Measurements from ENCODE around the gene CA5A. TPM values are rescaled to one million over a fixed set of nuclear protein-coding genes. Genes with fewer than 3 reads are reported as not detected.
"Not testable (repeated sequence)": the region's sequence is repeated elsewhere in the genome, so short reads cannot be mapped to it uniquely, and the experiment has no call there.

Gene CA5A
- total RNA-seq, 2 experiments from 2014 or later = not detected

DNA sequence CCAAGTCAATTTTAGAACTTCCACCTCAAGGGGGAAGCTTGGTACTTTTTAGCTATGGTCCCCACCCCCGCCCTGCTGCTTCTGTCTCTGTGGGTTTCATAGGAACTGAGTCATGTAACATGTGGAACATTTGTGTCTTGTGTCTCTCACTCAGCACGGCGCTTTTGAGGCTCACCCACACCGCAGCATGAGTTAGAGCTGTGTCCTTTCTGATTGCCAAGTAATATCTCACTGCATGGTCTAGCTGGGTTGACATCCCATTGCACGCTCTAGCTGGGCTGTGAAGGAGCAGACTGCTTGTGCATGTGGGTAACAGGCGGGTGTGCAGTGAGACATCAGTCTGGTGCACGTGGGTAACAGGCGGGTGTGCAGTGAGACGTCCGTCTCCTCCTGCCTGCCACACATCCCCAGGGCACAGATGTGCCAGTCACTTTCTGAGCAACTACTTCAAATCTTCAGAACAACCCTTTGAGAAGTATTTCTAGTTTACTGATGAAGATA is 40.6 kb downstream of the CA5A start:
- Histone ChIP-seq H3K36me3 (ENCODE audit: insufficient read depth, low read length) (no peaks in the 10 kb centered on the region), H3K4me3 (ENCODE audit: low read length) (no peak overlapping the region), H3K27me3 (ENCODE audit: control insufficient read depth in 1 of 2, insufficient read depth in 2 of 2, low read length in 2 of 2) (no peaks in the 10 kb centered on the region), H3K9me3 (ENCODE audit: control insufficient read depth in 1 of 2, insufficient read depth in 1 of 2, low read length in 2 of 2) (no peaks in the 10 kb centered on the region), H3K27ac (ENCODE audit: low read depth in 1 of 2, low read length in 2 of 2) (peak overlapping the region in 1 of 2 donors; percentile 52), H3K4me1 (ENCODE audit: insufficient read depth, low read length) (peaks cover 33% of the 10 kb centered on the region)
- ATAC-seq (ENCODE audit: poor library complexity) (peak; percentile 73), DNase-seq (peak in 13 of 14 experiments; percentile 32 to 83 (median 60))
- intact Hi-C loops (cut with DNase I, micrococcal nuclease) = no loop called here
- no peaks in the 10 kb centered on the region for H3K27me3 Mint-ChIP-seq
- peaks cover 33% of the 10 kb centered on the region for H3K4me1 Mint-ChIP-seq (ENCODE audit: low read depth)
- no peaks in the 10 kb centered on the region for H3K36me3 Mint-ChIP-seq (ENCODE audit: low read depth)
- H3K4me3 Mint-ChIP-seq = peak overlapping the region; percentile 68
- H3K27ac Mint-ChIP-seq = peak overlapping the region; percentile 85
- no peaks in the 10 kb centered on the region for H3K9me3 Mint-ChIP-seq
- ChIA-PET CTCF (interaction anchor here (0.6 to 1.6 kb wide), 6 partner anchors 14 to 131 kb away, joined by 3 to 8 read pairs (median 4); no protein-coding TSS in a partner anchor), POLR2A (interaction anchor here (1.3 to 2.0 kb wide), 2 partner anchors 24 to 116 kb away, joined by 4 to 8 read pairs; no protein-coding TSS in a partner anchor)
- TF ChIP-seq, protein P1, sequence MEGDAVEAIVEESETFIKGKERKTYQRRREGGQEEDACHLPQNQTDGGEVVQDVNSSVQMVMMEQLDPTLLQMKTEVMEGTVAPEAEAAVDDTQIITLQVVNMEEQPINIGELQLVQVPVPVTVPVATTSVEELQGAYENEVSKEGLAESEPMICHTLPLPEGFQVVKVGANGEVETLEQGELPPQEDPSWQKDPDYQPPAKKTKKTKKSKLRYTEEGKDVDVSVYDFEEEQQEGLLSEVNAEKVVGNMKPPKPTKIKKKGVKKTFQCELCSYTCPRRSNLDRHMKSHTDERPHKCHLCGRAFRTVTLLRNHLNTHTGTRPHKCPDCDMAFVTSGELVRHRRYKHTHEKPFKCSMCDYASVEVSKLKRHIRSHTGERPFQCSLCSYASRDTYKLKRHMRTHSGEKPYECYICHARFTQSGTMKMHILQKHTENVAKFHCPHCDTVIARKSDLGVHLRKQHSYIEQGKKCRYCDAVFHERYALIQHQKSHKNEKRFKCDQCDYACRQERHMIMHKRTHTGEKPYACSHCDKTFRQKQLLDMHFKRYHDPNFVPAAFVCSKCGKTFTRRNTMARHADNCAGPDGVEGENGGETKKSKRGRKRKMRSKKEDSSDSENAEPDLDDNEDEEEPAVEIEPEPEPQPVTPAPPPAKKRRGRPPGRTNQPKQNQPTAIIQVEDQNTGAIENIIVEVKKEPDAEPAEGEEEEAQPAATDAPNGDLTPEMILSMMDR (IDR thresholded peaks at IDR 0.05) = no peak

DNA sequence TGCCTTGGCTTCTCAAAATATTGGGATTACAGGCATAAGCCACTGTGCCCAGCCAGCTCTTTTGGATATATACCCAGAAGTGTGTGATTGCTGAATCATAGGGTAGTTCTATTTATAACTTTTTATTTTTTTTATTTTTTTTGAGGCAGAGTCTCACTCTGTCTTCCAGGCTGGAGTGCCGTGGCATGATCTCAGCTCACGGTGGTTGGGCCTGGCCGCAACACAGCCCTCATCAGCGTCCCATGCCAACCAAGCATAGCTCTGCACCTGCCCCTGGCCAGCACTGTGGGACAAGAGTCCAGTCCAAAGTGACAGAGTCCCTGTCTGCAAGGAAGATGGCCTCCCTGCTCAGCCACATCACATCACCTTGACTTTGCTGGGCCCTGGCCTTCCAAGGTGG is 42.3 kb downstream of the CA5A start:
- H3K9me3 Mint-ChIP-seq; H3K4me3 Mint-ChIP-seq; H3K9me3 ChIP-seq (ENCODE audit: control insufficient read depth in 1 of 2, insufficient read depth in 1 of 2, low read length in 2 of 2); H3K27me3 ChIP-seq (ENCODE audit: control insufficient read depth in 1 of 2, insufficient read depth in 2 of 2, low read length in 2 of 2); DNase-seq; H3K36me3 Mint-ChIP-seq (ENCODE audit: low read depth); H3K4me3 ChIP-seq (ENCODE audit: low read length); H3K27ac ChIP-seq (ENCODE audit: low read depth in 1 of 2, low read length in 2 of 2); intact Hi-C loops (cut with DNase I, micrococcal nuclease); H3K27ac Mint-ChIP-seq; H3K36me3 ChIP-seq (ENCODE audit: insufficient read depth, low read length); H3K27me3 Mint-ChIP-seq; ATAC-seq (ENCODE audit: poor library complexity): not testable (repeated sequence)
- H3K4me1 Mint-ChIP-seq (ENCODE audit: low read depth) = peaks cover 33% of the 10 kb centered on the region
- peaks cover 33% of the 10 kb centered on the region for H3K4me1 ChIP-seq (ENCODE audit: insufficient read depth, low read length)
- ChIA-PET POLR2A (interaction anchor here (2.0 kb wide), 1 partner anchor 115 kb away, joined by 8 read pairs; no protein-coding TSS in a partner anchor), CTCF (interaction anchor here (1.2 kb wide), 1 partner anchor 115 kb away, joined by 3 read pairs; no protein-coding TSS in a partner anchor)

DNA sequence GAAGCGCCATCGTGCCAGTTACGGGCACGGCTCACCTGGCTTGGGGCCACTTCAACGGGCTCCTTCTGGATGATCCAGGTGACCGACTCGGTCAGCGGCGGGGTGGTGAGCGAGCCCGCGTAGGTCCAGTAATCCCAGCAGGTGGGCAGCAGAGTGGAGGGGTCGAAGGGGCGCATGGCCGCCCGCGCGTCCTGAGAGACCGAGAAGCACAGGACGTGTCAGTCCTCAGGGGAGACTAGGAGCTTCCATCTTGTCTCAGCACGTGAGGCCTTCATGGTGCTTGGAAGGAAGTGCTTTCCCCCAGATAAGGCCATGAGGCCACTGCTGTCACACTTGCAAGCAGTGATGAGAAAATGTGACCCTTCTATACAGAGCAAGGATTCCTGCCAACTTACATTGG is 44.6 kb downstream of the CA5A start:
- H3K36me3 Mint-ChIP-seq (ENCODE audit: low read depth) = no peaks in the 10 kb centered on the region
- peaks cover 0 to 4% of the 10 kb centered on the region in 2 experiments for H3K9me3 ChIP-seq (ENCODE audit: control insufficient read depth in 1 of 2, insufficient read depth in 1 of 2, low read length in 2 of 2)
- H3K4me3 ChIP-seq (ENCODE audit: low read length) = no peak overlapping the region
- no peak overlapping the region for H3K4me3 Mint-ChIP-seq
- CTCF ChIA-PET = interaction anchor here (1.1 kb wide), 1 partner anchor 113 kb away, joined by 3 read pairs; no protein-coding TSS in a partner anchor
- H3K27me3 ChIP-seq (ENCODE audit: control insufficient read depth in 1 of 2, insufficient read depth in 2 of 2, low read length in 2 of 2) = no peaks in the 10 kb centered on the region
- no peak overlapping the region for H3K27ac Mint-ChIP-seq
- TF ChIP-seq, protein P1 (IDR thresholded peaks at IDR 0.05) = no peak
- H3K4me1 Mint-ChIP-seq (ENCODE audit: low read depth) = peaks cover 17% of the 10 kb centered on the region
- no peaks in the 10 kb centered on the region for H3K9me3 Mint-ChIP-seq
- H3K4me1 ChIP-seq (ENCODE audit: insufficient read depth, low read length) = peaks cover 15% of the 10 kb centered on the region
- no peak for DNase-seq
- no peak for ATAC-seq (ENCODE audit: poor library complexity)
- no peaks in the 10 kb centered on the region for H3K36me3 ChIP-seq (ENCODE audit: insufficient read depth, low read length)
- intact Hi-C loops (cut with DNase I, micrococcal nuclease) = no loop called here
- H3K27me3 Mint-ChIP-seq = no peaks in the 10 kb centered on the region
- POLR2A ChIA-PET = no interaction called here
- H3K27ac ChIP-seq (ENCODE audit: low read depth in 1 of 2, low read length in 2 of 2) = no peak overlapping the region

DNA sequence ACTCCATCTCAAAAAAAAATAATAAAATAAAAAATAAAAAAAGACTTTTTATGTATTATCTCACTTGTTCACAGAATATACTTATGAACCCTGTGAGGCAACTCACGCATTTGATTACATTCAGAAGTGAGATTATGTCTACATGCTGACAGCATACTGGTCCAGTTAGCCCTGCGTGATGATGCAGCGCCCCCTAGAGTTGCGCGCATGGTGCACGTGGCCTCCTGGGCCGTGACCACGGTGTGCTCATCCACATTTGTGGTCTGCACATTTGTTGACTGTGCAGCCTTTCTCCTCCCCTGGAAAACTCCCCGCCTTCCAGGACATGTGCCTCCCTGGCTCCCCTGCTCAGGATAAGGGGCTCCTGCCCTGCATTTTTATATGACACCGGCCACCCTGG is 46.6 kb downstream of the CA5A start:
- DNase-seq = peak in 1 of 14 experiments; percentile 25
- not testable (repeated sequence) for ATAC-seq (ENCODE audit: poor library complexity); H3K4me3 ChIP-seq (ENCODE audit: low read length)

DNA sequence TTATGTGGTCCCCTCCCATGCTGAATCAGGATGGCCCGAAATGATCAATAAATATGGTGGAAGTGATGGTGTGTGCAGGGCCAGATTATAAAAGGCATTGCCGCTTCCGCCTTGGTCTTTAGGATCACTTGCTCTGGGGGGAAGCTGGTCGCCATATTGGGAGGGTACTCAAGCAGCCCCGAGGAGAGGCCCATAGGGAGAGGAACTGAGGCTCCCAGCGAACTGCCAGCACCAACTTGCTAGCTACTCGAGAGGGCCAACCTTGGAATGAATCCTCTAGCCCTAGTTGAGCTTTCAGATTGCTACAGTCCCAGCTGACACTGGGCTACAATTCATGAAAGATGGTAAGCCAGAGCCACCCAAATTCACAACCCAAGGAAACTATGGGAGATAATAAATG is 48.0 kb downstream of the CA5A start:
- H3K27ac ChIP-seq (ENCODE audit: low read depth in 1 of 2, low read length in 2 of 2); H3K4me3 ChIP-seq (ENCODE audit: low read length); H3K9me3 Mint-ChIP-seq; intact Hi-C loops (cut with DNase I, micrococcal nuclease); CTCF ChIA-PET; H3K36me3 ChIP-seq (ENCODE audit: insufficient read depth, low read length); H3K27ac Mint-ChIP-seq; POLR2A ChIA-PET; H3K4me1 ChIP-seq (ENCODE audit: insufficient read depth, low read length); H3K36me3 Mint-ChIP-seq (ENCODE audit: low read depth); H3K4me3 Mint-ChIP-seq; H3K27me3 Mint-ChIP-seq; ATAC-seq (ENCODE audit: poor library complexity); DNase-seq; H3K9me3 ChIP-seq (ENCODE audit: control insufficient read depth in 1 of 2, insufficient read depth in 1 of 2, low read length in 2 of 2); H3K4me1 Mint-ChIP-seq (ENCODE audit: low read depth); H3K27me3 ChIP-seq (ENCODE audit: control insufficient read depth in 1 of 2, insufficient read depth in 2 of 2, low read length in 2 of 2): not testable (repeated sequence)

More for the DNA sequence above, 46.6 kb downstream of the CA5A start:
- H3K4me1 ChIP-seq (ENCODE audit: insufficient read depth, low read length); H3K27me3 Mint-ChIP-seq; H3K36me3 Mint-ChIP-seq (ENCODE audit: low read depth); H3K27me3 ChIP-seq (ENCODE audit: control insufficient read depth in 1 of 2, insufficient read depth in 2 of 2, low read length in 2 of 2); H3K9me3 Mint-ChIP-seq; H3K4me1 Mint-ChIP-seq (ENCODE audit: low read depth); H3K36me3 ChIP-seq (ENCODE audit: insufficient read depth, low read length); CTCF ChIA-PET; H3K27ac ChIP-seq (ENCODE audit: low read depth in 1 of 2, low read length in 2 of 2); POLR2A ChIA-PET; intact Hi-C loops (cut with DNase I, micrococcal nuclease); H3K9me3 ChIP-seq (ENCODE audit: control insufficient read depth in 1 of 2, insufficient read depth in 1 of 2, low read length in 2 of 2); H3K4me3 Mint-ChIP-seq; H3K27ac Mint-ChIP-seq: not testable (repeated sequence)

DNA sequence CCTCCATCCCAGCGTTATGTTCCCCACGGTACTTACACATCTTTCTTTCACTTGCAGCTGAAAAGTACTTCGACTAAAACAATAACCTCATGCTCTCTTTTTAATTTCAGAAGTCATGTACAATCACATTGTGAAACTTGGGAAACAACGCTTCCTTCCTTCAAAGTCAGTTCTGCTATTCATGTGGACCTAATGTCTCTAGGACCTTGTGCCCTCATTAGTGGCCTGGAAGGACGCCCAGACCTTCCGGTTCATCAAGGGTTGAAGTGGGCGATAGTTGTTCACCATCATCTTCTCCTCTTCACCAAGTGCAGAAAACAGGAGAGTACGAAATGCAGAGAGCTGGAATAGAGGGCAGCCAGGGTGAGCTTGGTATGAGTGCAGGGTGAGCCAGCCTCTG is 48.4 kb downstream of the CA5A start:
- ATAC-seq (ENCODE audit: poor library complexity); H3K36me3 Mint-ChIP-seq (ENCODE audit: low read depth); H3K9me3 Mint-ChIP-seq; CTCF ChIA-PET; H3K36me3 ChIP-seq (ENCODE audit: insufficient read depth, low read length); H3K4me3 ChIP-seq (ENCODE audit: low read length); DNase-seq; POLR2A ChIA-PET; H3K27ac Mint-ChIP-seq; H3K27ac ChIP-seq (ENCODE audit: low read depth in 1 of 2, low read length in 2 of 2); intact Hi-C loops (cut with DNase I, micrococcal nuclease); H3K27me3 Mint-ChIP-seq; H3K9me3 ChIP-seq (ENCODE audit: control insufficient read depth in 1 of 2, insufficient read depth in 1 of 2, low read length in 2 of 2); H3K4me1 Mint-ChIP-seq (ENCODE audit: low read depth); H3K4me3 Mint-ChIP-seq; H3K27me3 ChIP-seq (ENCODE audit: control insufficient read depth in 1 of 2, insufficient read depth in 2 of 2, low read length in 2 of 2); H3K4me1 ChIP-seq (ENCODE audit: insufficient read depth, low read length): not testable (repeated sequence)

Measured in CD4-positive, alpha-beta T cell (primary cell).